HCT116 (cell line): Measurements from ENCODE around the gene SC5D. TPM values are rescaled to one million over a fixed set of nuclear protein-coding genes. Genes with fewer than 3 reads are reported as not detected.

Source experiments
- ATAC-seq: fragments of 200-7000 bp; cut with Tn5 transposase; 2 replicates; pipeline ENCODE4 v1.9.1; 2020; ENCODE audit warnings: mild to moderate bottlenecking, moderate library complexity
- BruUV-seq: library from RNA; stranded (reverse); fragments of 400-500 nt; replicated peaks from 2 replicates; lab custom pipeline; 2021; lab: Mats Ljungman, UMichigan
- CTCF ChIA-PET: fragments of 300-600 bp; sonication (Branson Sonifier 250); formaldehyde crosslinking; loops from one replicate; lab custom pipeline; 2021; ENCODE audit warnings: antibody characterized with exemption; lab: Charles Lee
- POLR2A ChIA-PET: fragments of 300-600, 350-600 bp; sonication (Branson Sonifier 250); formaldehyde crosslinking; loops from one replicate; lab custom pipeline; 2021; ENCODE audit warnings: antibody characterized with exemption; lab: Charles Lee
- RAD21 ChIA-PET, 2 experiments: fragments of 300-600 bp; sonication (Branson Sonifier 250); formaldehyde crosslinking; loops; one replicate each; lab custom pipeline; 2023; ENCODE audit warnings: low total read pairs in 2 of 2; ENCODE audit not compliant: uncharacterized antibody in 2 of 2, unreplicated experiment in 2 of 2, low non-redundant PET in 1 of 2; lab: Charles Lee
- DNase-seq: peaks from one replicate; pipeline ENCODE4 v3.0.0-alpha.2; 2010; ENCODE audit warnings: low read depth, low spot score
- H2AFZ ChIP-seq: fragments of 200-600 bp; shearing (Covaris generic), sonication (generic); 2 replicates; pipeline ENCODE4 v1.6.1; 2017; ENCODE audit warnings: low read depth, mixed run types, mixed read lengths, antibody characterized with exemption, low read length; ENCODE audit not compliant: poor library complexity, severe bottlenecking
- H3K27ac ChIP-seq: 2 replicates; pipeline ENCODE4 v1.5.1; 2012; ENCODE audit warnings: low read depth, low read length
- H3K27me3 ChIP-seq: fragments of 200-600 bp; sonication (generic); 2 replicates; pipeline ENCODE4 v1.6.1; 2016; ENCODE audit warnings: mixed run types, low read length, mixed read lengths; ENCODE audit not compliant: insufficient read depth
- H3K36me3 ChIP-seq, 2 experiments: fragments of 200-500 bp in 1 of 2; fragments of 200-600 bp in 1 of 2; sonication (Bioruptor generic) in 1 of 2; sonication (generic) in 1 of 2; 2 replicates each; pipeline versions ENCODE4 v1.5.1 to v1.6.1; 2014 to 2016; ENCODE audit warnings: low read length in 2 of 2, inconsistent platforms in 1 of 2, mixed read lengths in 1 of 2, mixed run types in 1 of 2; ENCODE audit not compliant: insufficient read depth in 2 of 2, control insufficient read depth in 1 of 2
- H3K4me1 ChIP-seq, 2 experiments: fragments of 200-600 bp in 1 of 2; sonication (generic) in 1 of 2; 2 replicates each; pipeline versions ENCODE4 v1.5.1 to v1.6.1; 2012 to 2017; ENCODE audit warnings: low read length in 2 of 2, inconsistent platforms in 1 of 2, mild to moderate bottlenecking in 1 of 2, mixed read lengths in 1 of 2, mixed run types in 1 of 2, moderate library complexity in 1 of 2; ENCODE audit not compliant: insufficient read depth in 2 of 2, control insufficient read depth in 1 of 2
- H3K4me2 ChIP-seq: fragments of 200-600 bp; sonication (generic); 2 replicates; pipeline ENCODE4 v1.6.1; 2017; ENCODE audit warnings: mixed run types, low read length, mixed read lengths
- H3K4me3 ChIP-seq, 2 experiments: fragments of 200-600 bp in 1 of 2; sonication (generic) in 1 of 2; replicated peaks in 1 of 2; 2 replicates each; pipeline ENCODE4 v1.5.1; 2011 to 2016; ENCODE audit warnings: low read length in 2 of 2, control low read depth in 1 of 2, low read depth in 1 of 2, mild to moderate bottlenecking in 1 of 2, mixed read lengths in 1 of 2, mixed run types in 1 of 2
- H3K79me2 ChIP-seq: fragments of 200-600 bp; sonication (generic); 2 replicates; pipeline ENCODE4 v1.6.1; 2017; ENCODE audit warnings: mild to moderate bottlenecking, mixed run types, low read length, moderate library complexity, mixed read lengths; ENCODE audit not compliant: insufficient read depth
- H3K9ac ChIP-seq: fragments of 200-600 bp; sonication (generic); 2 replicates; pipeline ENCODE4 v1.6.1; 2016; ENCODE audit warnings: low read length, mixed read lengths
- H3K9me2 ChIP-seq: fragments of 200-600 bp; sonication (generic), shearing (Covaris generic); 2 replicates; pipeline ENCODE4 v1.6.1; 2017; ENCODE audit warnings: mixed run types, mild to moderate bottlenecking, moderate library complexity; ENCODE audit not compliant: insufficient read depth
- H3K9me3 ChIP-seq, 2 experiments: fragments of 200-500 bp in 1 of 2; fragments of 200-600 bp in 1 of 2; sonication (Bioruptor generic) in 1 of 2; sonication (generic) in 1 of 2; 2 replicates each; pipeline ENCODE4 v1.6.1; 2014 to 2017; ENCODE audit warnings: low read length in 2 of 2, mixed read lengths in 2 of 2, inconsistent platforms in 1 of 2, low read depth in 1 of 2, mild to moderate bottlenecking in 1 of 2, mixed run types in 1 of 2, moderate library complexity in 1 of 2; ENCODE audit not compliant: control insufficient read depth in 1 of 2, insufficient read depth in 1 of 2
- H4K20me1 ChIP-seq: fragments of 200-600 bp; sonication (generic), shearing (Covaris generic); 2 replicates; pipeline ENCODE4 v1.6.1; 2017; ENCODE audit warnings: mixed run types, mild to moderate bottlenecking, moderate library complexity; ENCODE audit not compliant: insufficient read depth
- CBX3 ChIP-seq: IDR thresholded peaks from 2 replicates; pipeline ENCODE4 v1.6.1; 2012; ENCODE audit warnings: low read depth
- CEBPB ChIP-seq: IDR thresholded peaks from 2 replicates; pipeline ENCODE4 v1.6.1; 2012; ENCODE audit warnings: low read depth
- EGR1 ChIP-seq: IDR thresholded peaks from 2 replicates; pipeline ENCODE4 v1.6.1; 2012; ENCODE audit warnings: low read depth
- ELF1 ChIP-seq: IDR thresholded peaks from 2 replicates; pipeline ENCODE4 v1.6.1; 2012; ENCODE audit warnings: low read depth, borderline replicate concordance
- EZH2 ChIP-seq: fragments of 200-600 bp; sonication (generic); IDR thresholded peaks from 2 replicates; pipeline ENCODE4 v1.6.1; 2017; ENCODE audit warnings: antibody characterized with exemption, mixed run types
- FOSL1 ChIP-seq: IDR thresholded peaks from 2 replicates; pipeline ENCODE4 v1.6.1; 2012; ENCODE audit warnings: low read depth
- MAX ChIP-seq: IDR thresholded peaks from 2 replicates; pipeline ENCODE4 v1.6.1; 2012
- SP1 ChIP-seq: IDR thresholded peaks from 2 replicates; pipeline ENCODE4 v1.6.1; 2012; ENCODE audit warnings: low read depth
- SRF ChIP-seq: IDR thresholded peaks from 2 replicates; pipeline ENCODE4 v1.6.1; 2012; ENCODE audit warnings: low read depth
- TCF7L2 ChIP-seq: IDR thresholded peaks from 2 replicates; pipeline ENCODE4 v1.7.0; 2011; ENCODE audit warnings: borderline replicate concordance, inconsistent platforms; ENCODE audit not compliant: insufficient read depth, insufficient read length; ENCODE audit errors: extremely low read depth
- YY1 ChIP-seq: IDR thresholded peaks from 2 replicates; pipeline ENCODE4 v1.6.1; 2011; ENCODE audit warnings: low read length, low read depth, moderate library complexity, mild to moderate bottlenecking; ENCODE audit not compliant: insufficient replicate concordance; ENCODE audit errors: extremely low read depth
- ZFX ChIP-seq: fragments of 450-650 bp; IDR thresholded peaks from 2 replicates; pipeline ENCODE4 v1.6.1; 2017
- ZNF274 ChIP-seq: fragments of 200-500 bp; sonication (Bioruptor generic); IDR thresholded peaks from 2 replicates; pipeline ENCODE4 v1.6.1; 2014; ENCODE audit warnings: mild to moderate bottlenecking, low read depth, low read length, inconsistent platforms
- intact Hi-C: fragments of 100-400 bp; cut with micrococcal nuclease; formaldehyde crosslinking; loops from 2 replicates; pipeline ENCODE4 v1.10.0; 2022
- total RNA-seq: library from RNA; stranded (reverse); gene quantifications from one replicate; pipeline ENCODE4 v1.2.1, GENCODE V29; 2021; ENCODE audit not compliant: unreplicated experiment
- TF ChIP-seq, protein P1 (sequence below): IDR thresholded peaks from 2 replicates; pipeline ENCODE4 v1.6.1; 2012; ENCODE audit warnings: low read depth

Gene SC5D
- total RNA-seq, 1 experiment from 2014 or later = 24.1 TPM

- TF ChIP-seq FOSL1 (no peak), ZNF274 (no peak), SRF (no peak), ZFX (no peak), EGR1 (no peak), TCF7L2 (no peak), CBX3 (no peak), CEBPB (no peak), YY1 (no peak), MAX (no peak), ELF1 (no peak), EZH2 (no peak), SP1 (no peak)
- TF ChIP-seq, protein P1, sequence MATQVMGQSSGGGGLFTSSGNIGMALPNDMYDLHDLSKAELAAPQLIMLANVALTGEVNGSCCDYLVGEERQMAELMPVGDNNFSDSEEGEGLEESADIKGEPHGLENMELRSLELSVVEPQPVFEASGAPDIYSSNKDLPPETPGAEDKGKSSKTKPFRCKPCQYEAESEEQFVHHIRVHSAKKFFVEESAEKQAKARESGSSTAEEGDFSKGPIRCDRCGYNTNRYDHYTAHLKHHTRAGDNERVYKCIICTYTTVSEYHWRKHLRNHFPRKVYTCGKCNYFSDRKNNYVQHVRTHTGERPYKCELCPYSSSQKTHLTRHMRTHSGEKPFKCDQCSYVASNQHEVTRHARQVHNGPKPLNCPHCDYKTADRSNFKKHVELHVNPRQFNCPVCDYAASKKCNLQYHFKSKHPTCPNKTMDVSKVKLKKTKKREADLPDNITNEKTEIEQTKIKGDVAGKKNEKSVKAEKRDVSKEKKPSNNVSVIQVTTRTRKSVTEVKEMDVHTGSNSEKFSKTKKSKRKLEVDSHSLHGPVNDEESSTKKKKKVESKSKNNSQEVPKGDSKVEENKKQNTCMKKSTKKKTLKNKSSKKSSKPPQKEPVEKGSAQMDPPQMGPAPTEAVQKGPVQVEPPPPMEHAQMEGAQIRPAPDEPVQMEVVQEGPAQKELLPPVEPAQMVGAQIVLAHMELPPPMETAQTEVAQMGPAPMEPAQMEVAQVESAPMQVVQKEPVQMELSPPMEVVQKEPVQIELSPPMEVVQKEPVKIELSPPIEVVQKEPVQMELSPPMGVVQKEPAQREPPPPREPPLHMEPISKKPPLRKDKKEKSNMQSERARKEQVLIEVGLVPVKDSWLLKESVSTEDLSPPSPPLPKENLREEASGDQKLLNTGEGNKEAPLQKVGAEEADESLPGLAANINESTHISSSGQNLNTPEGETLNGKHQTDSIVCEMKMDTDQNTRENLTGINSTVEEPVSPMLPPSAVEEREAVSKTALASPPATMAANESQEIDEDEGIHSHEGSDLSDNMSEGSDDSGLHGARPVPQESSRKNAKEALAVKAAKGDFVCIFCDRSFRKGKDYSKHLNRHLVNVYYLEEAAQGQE = no peak
- TF ChIP-seq, all 23 proteins: peak for 0
- no peaks in the 10 kb centered on the region for H3K27me3 ChIP-seq
- no peak overlapping the region for H3K4me2 ChIP-seq
- H3K27ac ChIP-seq = no peak overlapping the region
- H3K9me2 ChIP-seq = no peaks in the 10 kb centered on the region; the same call in 1 of the 2 replicates
- no TSS peak for BruUV-seq
- intact Hi-C loops = no loop called here
- peaks cover 9 to 11% of the 10 kb centered on the region in 2 experiments; a peak in 1 of 4 replicates for H3K36me3 ChIP-seq
- no peak overlapping the region for H2AFZ ChIP-seq
- H4K20me1 ChIP-seq = no peaks in the 10 kb centered on the region
- ATAC-seq (no peak), DNase-seq (no peak)
- H3K9me3 ChIP-seq = no peaks in the 10 kb centered on the region
- ChIA-PET CTCF (no interaction called here), POLR2A (no interaction called here), RAD21 (no interaction called here)
- H3K4me3 ChIP-seq = no peak overlapping the region
- no peak overlapping the region for H3K9ac ChIP-seq
- no peaks in the 10 kb centered on the region for H3K79me2 ChIP-seq
- no peaks in the 10 kb centered on the region for H3K4me1 ChIP-seq
These were observed 18.8 kb downstream of the SC5D start for GRCh38 chr11:121311373-121311772.
